AG04449 (cell line): ENCODE results near the gene PALLD.

Experiments
- CTCF ChIA-PET: fragments of 350-600 bp; formaldehyde crosslinking; extraction: SDS; loops from one replicate; lab custom pipeline; 2021; ENCODE audit warnings: antibody characterized with exemption; lab: Yijun Ruan, JAX
- POLR2A ChIA-PET: fragments of 400-600, 350-600 bp; formaldehyde crosslinking; extraction: SDS; loops from one replicate; lab custom pipeline; 2020; ENCODE audit warnings: antibody characterized with exemption, inconsistent platforms; lab: Yijun Ruan, JAX
- DNase-seq: peaks from one replicate; pipeline ENCODE4 v3.0.0-alpha.2; 2010; ENCODE audit warnings: low read depth, low spot score
- H3K4me3 ChIP-seq: 2 replicates; pipeline ENCODE4 v1.5.1; 2011; ENCODE audit warnings: low read depth, mild to moderate bottlenecking, control low read depth, low read length
- TF ChIP-seq, protein P1 (sequence below): IDR thresholded peaks from one replicate; pipeline ENCODE4 v1.5.1; 2011; ENCODE audit warnings: mild to moderate bottlenecking, moderate library complexity, low read length, control low read depth, inconsistent platforms; ENCODE audit not compliant: insufficient read depth; ENCODE audit errors: missing control alignments

PALLD gene

DNA sequence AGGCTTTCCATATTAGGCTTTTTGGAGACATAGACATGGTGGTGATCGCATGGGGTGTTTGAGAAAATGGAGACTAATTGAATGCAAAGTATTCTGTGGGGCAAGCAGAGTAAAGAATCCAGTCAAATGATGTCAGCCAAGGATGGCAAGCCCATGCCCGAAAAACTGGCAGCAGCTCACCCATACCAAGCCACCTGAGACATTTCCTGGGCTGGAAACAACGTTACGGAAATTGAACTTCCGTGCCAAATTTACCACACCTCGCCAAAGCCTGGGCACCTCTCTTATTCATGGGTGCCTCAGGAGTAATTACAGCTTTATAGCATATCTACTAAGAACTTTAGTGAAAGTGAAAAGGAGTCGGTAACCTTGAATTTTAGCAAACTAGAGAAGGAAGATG is 346.8 kb downstream of the PALLD start:
- CTCF ChIA-PET: interaction anchor here (2.2 kb wide), 1 partner anchor 9 kb away, joined by 6 read pairs; no protein-coding TSS in a partner anchor
- POLR2A ChIA-PET: no interaction called here
- TF ChIP-seq, protein P1, sequence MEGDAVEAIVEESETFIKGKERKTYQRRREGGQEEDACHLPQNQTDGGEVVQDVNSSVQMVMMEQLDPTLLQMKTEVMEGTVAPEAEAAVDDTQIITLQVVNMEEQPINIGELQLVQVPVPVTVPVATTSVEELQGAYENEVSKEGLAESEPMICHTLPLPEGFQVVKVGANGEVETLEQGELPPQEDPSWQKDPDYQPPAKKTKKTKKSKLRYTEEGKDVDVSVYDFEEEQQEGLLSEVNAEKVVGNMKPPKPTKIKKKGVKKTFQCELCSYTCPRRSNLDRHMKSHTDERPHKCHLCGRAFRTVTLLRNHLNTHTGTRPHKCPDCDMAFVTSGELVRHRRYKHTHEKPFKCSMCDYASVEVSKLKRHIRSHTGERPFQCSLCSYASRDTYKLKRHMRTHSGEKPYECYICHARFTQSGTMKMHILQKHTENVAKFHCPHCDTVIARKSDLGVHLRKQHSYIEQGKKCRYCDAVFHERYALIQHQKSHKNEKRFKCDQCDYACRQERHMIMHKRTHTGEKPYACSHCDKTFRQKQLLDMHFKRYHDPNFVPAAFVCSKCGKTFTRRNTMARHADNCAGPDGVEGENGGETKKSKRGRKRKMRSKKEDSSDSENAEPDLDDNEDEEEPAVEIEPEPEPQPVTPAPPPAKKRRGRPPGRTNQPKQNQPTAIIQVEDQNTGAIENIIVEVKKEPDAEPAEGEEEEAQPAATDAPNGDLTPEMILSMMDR: no peak
- H3K4me3 ChIP-seq: no peak overlapping the region
- no peak for DNase-seq

DNA sequence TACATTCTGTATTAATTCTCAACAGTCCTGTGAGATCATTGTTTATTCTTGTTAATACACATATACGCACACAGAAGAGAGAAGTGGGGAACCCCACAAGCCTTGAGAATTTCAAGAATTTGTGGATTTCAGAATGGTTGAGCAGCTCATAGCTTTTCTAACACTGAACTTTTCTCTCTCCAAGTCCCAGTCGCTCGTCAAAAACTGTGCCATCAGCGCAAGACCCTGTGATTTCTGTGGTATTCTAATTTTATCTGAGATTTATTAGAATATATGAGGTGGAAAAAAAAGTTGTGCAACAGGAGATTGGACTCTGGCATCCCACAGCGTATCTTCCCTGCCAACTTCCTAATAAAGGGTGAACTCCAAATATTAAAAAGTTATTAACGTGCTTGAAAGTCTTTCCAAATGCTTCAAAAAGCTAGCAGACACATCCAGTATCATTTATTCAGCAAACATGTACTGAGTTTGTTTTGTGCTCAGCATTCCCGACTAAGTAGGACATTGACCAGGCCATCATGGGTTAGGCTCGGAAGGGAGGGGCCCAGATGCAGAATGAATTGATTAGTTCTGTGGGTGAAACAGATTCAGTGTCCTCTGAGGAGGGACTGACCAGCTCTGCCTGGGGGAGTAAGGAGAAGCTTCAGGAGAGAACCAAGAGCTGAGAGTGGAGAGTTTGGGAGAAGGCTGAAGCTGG is 347.6 kb downstream of the PALLD start:
- ChIA-PET POLR2A (no interaction called here), CTCF (interaction anchor here (1.3 kb wide), 2 partner anchors 12 to 133 kb away, joined by 3 read pairs; no protein-coding TSS in a partner anchor)
- TF ChIP-seq, protein P1: no peak
- no peak for DNase-seq
- no peak overlapping the region for H3K4me3 ChIP-seq

DNA sequence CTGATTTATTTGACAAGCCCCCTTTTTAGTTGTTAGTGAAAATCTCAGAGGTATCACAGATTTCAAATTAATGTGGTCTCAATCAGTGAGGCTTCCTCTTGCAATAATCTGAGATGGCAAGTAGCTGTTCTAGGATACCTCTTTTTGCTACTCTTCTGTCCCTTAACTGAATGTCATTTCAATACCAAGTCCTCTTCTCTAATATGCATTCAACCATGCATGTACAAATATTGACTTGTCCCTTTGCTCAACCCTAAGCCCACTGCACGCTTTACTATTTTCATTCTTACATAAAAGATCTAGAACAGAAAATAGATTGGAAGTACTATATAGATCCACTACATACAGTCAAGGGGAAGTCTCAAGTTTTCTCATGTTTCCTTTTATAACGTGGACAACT is 349.0 kb downstream of the PALLD start:
- H3K4me3 ChIP-seq: no peak overlapping the region
- CTCF ChIA-PET: interaction anchor here (1.3 kb wide), 1 partner anchor 134 kb away, joined by 3 read pairs; no protein-coding TSS in a partner anchor
- POLR2A ChIA-PET: no interaction called here
- TF ChIP-seq, protein P1: no peak
- DNase-seq: no peak

DNA sequence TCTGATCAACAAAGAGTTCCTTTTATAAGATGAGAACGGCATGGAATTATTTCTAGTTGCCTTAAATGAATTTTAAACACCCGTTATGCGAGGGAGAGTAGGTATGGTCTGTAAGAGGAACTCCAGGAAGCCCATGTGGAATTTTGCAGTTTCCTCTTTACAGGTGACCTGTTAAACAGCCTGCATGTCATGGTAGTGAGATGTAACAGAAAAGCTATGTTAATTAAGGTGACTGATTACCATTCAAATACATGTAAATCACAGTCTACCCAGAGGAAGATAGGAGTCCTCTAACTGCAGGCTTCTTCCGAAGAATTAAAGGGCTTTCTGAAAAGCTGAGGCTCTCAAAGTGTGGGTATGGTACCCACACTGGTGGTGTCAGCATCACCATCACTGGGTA is 349.6 kb downstream of the PALLD start:
- no peak overlapping the region for H3K4me3 ChIP-seq
- ChIA-PET POLR2A (no interaction called here), CTCF (interaction anchor here (1.0 kb wide), 1 partner anchor 13 kb away, joined by 4 read pairs; no protein-coding TSS in a partner anchor)
- TF ChIP-seq, protein P1: no peak
- no peak for DNase-seq

DNA sequence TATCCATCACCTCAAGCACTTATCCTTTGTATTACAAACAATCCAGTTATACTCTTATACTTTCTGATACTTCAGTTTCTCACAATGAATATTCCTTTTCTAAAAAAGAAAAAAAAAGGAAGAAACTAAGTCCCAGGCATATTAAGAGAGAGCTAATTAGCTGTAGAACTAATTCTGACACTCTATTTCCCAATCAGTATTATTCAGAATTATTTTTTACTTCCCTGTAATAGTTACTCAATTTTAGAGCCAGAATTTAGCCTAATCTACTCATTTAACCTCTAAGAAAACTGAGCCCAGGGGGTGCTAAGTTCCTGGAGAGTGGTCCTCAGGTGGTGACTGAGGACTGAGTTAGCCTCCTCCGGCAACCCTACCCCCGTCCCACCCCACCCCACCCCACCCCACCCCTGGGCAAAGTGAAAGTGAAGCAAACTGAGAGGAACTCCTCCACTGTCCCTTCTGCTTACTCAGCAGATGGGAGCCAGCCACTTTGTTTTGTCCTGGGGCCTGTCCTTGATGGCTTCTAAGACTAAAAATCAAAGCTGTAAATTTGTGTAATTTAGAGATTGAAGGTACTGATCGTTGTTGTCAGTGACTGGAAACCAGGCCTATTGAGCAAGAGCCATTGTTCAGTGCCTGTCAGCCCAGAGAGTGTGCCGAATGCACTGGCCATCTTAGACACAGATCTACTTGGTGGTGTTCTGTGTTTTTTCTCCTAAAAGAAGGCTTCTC is 351.1 kb downstream of the PALLD start:
- H3K4me3 ChIP-seq: no peak overlapping the region
- CTCF ChIA-PET: interaction anchor here (1.3 to 2.0 kb wide), 5 partner anchors 12 to 239 kb away, joined by 3 to 6 read pairs (median 5); no protein-coding TSS in a partner anchor
- TF ChIP-seq, protein P1: no peak
- POLR2A ChIA-PET: interaction anchor here (1.3 kb wide), 1 partner anchor 16 kb away, joined by 3 read pairs; no protein-coding TSS in a partner anchor
- DNase-seq: no peak
